NCI-H460 (cell line): ENCODE results near the gene COL28A1. TPM values are rescaled to one million over a fixed set of nuclear protein-coding genes. Genes with fewer than 3 reads are reported as not detected.
"Not testable (repeated sequence)": the region's sequence is repeated elsewhere in the genome, so short reads cannot be mapped to it uniquely, and the experiment has no call there.

Experiments used
- DNase-seq: peaks from one replicate; pipeline ENCODE4 v3.0.0-alpha.2; 2016; ENCODE audit warnings: low read depth; ENCODE audit errors: extremely low read depth
- total RNA-seq: library from RNA; depleted of rRNA; stranded (reverse); fragments of >200 nt; shearing (Covaris generic); gene quantifications from 2 replicates; pipeline ENCODE4 v1.2.3, GENCODE V29; 2014

The COL28A1 gene
- total RNA-seq, 1 experiment from 2014 or later: 0.12 TPM

DNA sequence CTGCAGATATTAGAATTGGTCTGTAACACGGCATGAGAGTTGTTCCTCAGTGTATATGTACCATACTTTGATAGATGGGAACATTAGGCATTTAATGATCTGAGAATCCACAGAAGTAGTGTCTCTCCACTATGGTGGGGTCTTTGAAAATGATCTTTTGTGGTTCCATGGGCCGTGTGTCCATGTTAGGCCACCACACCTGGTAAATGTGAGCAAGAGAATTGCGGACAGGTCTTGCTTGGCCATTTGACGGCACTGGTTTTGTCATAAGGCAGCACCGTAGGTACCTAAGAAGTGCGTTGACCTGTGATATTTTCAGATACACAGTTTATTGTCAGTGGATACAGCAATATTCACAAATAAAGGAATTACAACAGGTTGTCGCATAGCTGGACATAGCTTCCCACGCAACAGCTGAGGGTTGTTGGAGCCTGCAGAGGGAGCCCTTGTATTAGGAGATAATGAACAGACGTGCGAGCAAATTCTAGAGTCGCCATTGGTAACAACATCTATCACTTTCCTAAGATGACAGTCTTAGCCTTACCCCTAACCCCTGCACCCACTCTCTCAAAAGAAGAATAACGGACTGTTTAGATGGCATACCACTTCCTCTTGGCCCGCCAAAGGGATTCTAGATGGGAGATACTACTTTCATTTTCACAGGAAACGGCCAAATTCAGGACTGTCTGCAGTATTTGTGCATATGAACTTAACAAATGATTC lies 111.4 kb downstream of the COL28A1 start:
- DNase-seq: peak; percentile 78

- DNase-seq: no peak
Measured at GRCh38 chr7:7422641-7423040, 113.0 kb downstream of the COL28A1 start.

- DNase-seq: no peak
Measured at GRCh38 chr7:7421826-7422225, 113.8 kb downstream of the COL28A1 start.

DNA sequence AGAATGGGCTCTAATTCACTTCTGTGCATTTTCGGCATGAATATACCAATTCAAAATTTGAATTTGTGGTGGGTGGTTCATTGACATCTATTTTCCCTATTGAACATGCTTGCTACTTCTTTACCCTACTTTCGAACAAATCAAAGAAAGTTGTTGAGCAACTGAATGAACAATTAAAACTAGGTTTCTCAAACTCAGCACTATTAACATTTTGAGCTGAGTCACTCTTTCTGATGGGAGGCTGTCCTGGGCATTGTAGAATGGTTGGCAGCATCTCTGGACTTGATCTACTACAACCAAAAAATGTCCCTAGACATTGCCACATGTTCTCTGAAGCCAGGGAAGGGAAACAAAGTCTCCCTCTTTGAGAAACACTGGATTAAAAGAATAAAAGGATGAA lies 116.7 kb downstream of the COL28A1 start:
- DNase-seq: no peak

DNA sequence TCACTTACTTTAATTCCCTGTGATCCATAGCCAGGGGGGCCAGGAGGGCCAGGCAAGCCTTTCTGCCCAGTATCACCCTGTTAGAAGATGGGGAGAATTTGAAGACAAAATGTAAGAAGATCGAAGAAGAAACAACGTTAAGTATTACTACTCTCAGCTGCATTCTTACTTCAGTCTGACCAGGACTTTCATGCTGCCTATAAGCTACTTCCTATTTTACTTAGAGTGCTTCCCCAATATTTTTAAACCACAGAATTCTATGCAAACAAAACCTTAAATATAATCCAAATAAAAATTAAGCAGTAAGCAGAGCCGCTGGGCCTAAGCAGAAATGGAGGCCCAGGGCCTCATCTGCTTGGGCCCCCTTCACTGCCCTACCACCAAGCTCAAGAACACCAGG lies 117.8 kb downstream of the COL28A1 start:
- DNase-seq: no peak

DNA sequence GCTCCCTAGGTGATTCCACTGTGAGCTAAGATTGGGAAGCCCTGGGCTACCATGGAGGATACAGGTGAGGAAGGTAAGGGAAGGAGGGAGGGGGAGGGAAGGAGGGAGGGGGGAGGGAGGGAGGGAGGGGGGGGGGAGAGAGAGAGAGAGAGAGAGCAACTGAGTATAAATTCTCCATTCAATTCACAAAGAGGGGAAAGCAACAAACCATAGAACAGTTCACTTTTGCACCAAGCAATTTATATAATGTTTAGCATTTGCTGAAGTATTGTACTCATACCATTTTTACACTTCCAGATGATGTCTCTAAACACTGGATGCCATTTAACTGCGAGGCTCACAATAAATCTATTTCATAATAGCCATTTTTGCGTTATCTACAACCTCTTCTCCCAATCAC lies 118.3 kb downstream of the COL28A1 start:
- no peak for DNase-seq

DNA sequence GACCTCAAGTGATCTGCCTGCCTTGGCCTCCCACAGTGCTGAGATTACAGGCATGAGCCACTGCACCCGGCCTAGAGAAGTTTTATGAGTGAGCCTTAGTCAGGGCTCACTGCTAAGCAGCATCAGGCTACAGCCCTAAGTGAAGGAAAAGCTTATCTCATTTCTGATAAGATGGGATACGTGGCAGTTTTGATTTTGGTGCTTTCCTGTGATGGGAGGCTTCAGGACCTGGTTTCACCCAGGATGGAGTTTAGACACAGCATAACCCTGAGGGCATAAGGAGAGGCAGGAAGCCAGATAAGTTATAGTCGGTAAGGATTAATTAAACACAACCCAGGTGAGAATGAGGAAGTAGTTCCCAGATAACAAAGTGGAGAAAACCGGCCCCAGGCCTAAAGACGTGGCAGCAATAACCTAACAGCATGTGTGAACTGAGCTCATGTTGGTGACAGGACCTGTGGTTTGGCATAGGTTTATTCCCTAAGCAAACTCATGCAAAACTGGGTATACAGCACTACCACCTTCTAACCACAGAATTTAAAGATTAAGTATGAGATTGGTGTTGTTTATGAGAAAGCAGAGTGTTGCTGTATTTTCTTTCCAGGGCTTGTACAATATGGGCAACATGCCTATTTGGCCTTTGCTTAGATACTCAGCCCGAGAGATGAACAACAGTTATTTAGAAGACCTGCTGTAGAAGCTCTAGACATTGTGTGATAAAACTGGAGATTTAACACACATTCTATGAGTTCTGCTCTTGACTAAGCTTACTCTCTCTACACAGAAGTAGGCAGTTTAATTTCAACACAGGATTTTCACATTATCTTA lies 119.4 kb downstream of the COL28A1 start:
- no peak for DNase-seq

GRCh38 chr7:7414791-7415603 lies 120.7 kb downstream of the COL28A1 start:
- DNase-seq: no peak

GRCh38 chr7:7408001-7408770 lies 127.5 kb downstream of the COL28A1 start:
- DNase-seq: no peak

GRCh38 chr7:7405461-7405860 lies 130.2 kb downstream of the COL28A1 start:
- DNase-seq: no peak

DNA sequence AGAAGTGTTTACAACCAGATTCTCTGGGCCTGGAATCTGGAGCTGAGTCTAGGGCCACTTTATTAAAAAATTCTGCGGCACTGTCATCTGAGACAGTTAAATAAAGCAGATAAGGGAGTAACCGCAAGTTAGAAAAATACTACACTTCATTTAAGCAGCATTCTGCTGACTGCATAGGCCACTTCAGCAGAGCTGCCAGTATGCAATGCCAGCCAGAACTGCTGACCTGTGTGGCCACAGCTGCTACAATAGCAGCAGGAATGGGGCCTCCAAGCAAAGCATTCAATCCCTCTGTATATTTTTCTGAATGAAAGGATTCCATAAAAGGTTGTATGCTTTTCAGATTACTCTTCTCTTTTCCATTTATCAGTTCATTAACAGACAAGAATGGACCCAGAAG lies 136.0 kb downstream of the COL28A1 start:
- DNase-seq: no peak

- no peak for DNase-seq
Measured at GRCh38 chr7:7395785-7396184, 139.9 kb downstream of the COL28A1 start.

- not testable (repeated sequence) for DNase-seq
Measured at GRCh38 chr7:7388164-7388563, 147.5 kb downstream of the COL28A1 start.

GRCh38 chr7:7385421-7385820 lies 150.3 kb downstream of the COL28A1 start:
- DNase-seq: no peak

- no peak for DNase-seq
Measured at GRCh38 chr7:7384228-7384627, 151.4 kb downstream of the COL28A1 start.

DNA sequence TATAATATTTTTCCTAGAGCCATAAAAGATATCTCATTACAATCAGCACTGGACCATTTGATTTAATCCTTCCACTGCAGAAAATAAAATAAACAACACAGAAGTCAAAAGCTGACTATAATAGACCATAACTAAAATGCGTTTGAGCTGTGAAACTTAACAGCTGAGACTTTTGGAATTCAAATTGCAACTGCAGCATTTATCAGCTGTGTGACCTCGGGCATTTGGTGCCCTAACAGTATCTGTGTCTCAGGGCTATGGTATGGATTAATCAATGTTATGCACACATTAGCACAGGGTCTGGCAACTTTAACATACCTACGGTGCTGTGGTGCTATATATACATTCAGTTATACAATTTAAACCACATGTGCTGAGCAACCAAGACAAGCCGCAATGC lies 160.1 kb downstream of the COL28A1 start:
- no peak for DNase-seq

DNA sequence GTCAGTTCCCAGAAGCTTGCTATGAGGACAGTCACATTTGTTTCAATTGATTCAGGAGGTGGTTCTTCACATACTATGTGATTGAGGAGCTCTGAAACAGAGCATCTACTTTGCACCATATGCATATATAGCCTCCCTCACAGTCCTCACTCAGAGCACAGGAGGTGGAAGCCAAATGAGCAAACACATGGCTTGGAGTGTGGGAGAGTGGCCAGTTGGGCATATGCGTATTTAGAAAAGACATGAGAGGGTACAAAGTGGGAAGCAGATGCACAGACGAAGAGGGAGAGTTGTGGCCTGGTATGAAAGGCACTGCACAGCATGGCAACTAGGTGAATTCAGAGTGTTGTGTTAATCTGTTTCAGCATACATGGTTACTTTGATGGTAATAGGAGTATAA lies 165.6 kb downstream of the COL28A1 start:
- DNase-seq: no peak

- DNase-seq: no peak
Measured at GRCh38 chr7:7369134-7369533, 166.5 kb downstream of the COL28A1 start.

DNA sequence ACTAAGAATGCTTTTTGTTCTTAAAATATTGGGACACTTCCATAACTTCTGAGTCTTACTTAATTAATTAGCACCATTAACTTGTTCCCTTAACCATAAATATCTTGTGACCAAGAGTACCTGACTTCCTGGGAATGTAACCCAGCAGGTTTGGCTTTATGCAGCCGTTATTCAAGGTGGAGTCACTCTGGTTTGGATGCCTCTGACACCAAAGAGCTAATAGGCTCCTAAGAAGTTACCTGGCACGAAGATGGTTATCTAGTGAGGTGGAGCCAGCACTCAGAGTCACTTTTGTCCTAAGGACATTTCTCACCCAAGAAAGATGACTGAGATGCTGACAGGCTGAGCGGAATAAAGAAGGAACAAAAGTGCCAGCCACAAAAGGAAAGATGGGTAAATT lies 181.0 kb downstream of the COL28A1 start:
- DNase-seq: no peak

- DNase-seq: no peak
Measured at GRCh38 chr7:7352845-7353244, 182.8 kb downstream of the COL28A1 start.

DNA sequence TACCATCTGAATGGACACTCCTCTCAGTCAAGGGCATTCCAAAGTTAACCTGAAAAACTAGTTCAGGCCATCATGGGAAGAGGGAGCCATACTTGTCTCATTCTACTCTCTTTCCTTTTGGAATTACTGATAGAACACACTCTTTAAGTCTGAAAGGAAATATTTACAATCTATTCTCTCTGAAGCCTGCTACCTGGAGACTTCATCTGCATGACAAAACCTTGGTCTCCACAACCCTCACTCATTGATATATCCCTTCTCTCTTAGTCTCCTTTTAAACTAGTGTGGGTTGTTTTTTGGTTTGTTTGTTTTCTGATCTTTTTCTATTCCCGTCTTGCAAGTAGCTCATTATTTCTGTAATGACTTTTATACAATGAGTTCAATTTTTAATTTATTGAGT lies 183.8 kb downstream of the COL28A1 start:
- DNase-seq: no peak
